Right lobe of liver (tissue), 6 donors: Measurements from ENCODE around the gene CTBP1. TPM values are rescaled to one million over a fixed set of nuclear protein-coding genes. Genes with fewer than 3 reads are reported as not detected.

ENCODE experiments used
- ATAC-seq, 4 donors: fragments of 200-7000 bp; cut with Tn5 transposase; one replicate each; pipeline ENCODE4 v1.9.1; 2020; ENCODE audit warnings: mild to moderate bottlenecking in 4 of 4, moderate library complexity in 4 of 4
- DNase-seq, 3 donors: peaks; one replicate each; pipeline ENCODE4 v3.0.0-alpha.2; 2020
- H3K27ac ChIP-seq, 3 donors: fragments of 200-600 bp; one replicate each; pipeline ENCODE4 v1.8.0; 2022
- H3K27me3 ChIP-seq, 2 donors: fragments of 200-600 bp; one replicate each; pipeline ENCODE4 v1.8.0; 2022
- H3K36me3 ChIP-seq, 4 donors: fragments of 200-600 bp; sonication (generic) in 1 of 4; one replicate each; pipeline versions ENCODE4 v1.5.1 to v1.8.0; 2017 to 2022; ENCODE audit warnings: control low read depth in 1 of 4
- H3K4me1 ChIP-seq, 4 donors: fragments of 200-600 bp; sonication (generic) in 1 of 4; one replicate each; pipeline versions ENCODE4 v1.5.1 to v1.8.0; 2017 to 2022; ENCODE audit warnings: control low read depth in 1 of 4
- H3K4me3 ChIP-seq, 3 donors: fragments of 200-600 bp; one replicate each; pipeline ENCODE4 v1.8.0; 2022
- H3K9me3 ChIP-seq, 4 donors: fragments of 200-600 bp; sonication (generic) in 1 of 4; one replicate each; pipeline versions ENCODE4 v1.5.1 to v1.8.0; 2017 to 2022; ENCODE audit warnings: control low read depth in 1 of 4
- CTCF ChIP-seq, 4 donors: fragments of 200-600 bp in 3 of 4; fragments of 450-650 bp in 1 of 4; IDR thresholded peaks; one replicate each; pipeline versions ENCODE4 v1.5.1 to v1.8.0; 2016 to 2022; ENCODE audit warnings: antibody characterized with exemption in 4 of 4, mild to moderate bottlenecking in 2 of 4
- POLR2A ChIP-seq: fragments of 450-650 bp; IDR thresholded peaks from one replicate; pipeline ENCODE4 v1.6.1; 2017; ENCODE audit warnings: antibody characterized with exemption, mild to moderate bottlenecking
- WGBS: methylation state at CpG from one replicate; pipeline ENCODE4 v1.1.6; 2018; ENCODE audit warnings: low coverage, low lambda C conversion rate; ENCODE audit not compliant: insufficient coverage; ENCODE audit errors: missing lambda C conversion rate; 5-methylcytosine and 5-hydroxymethylcytosine counted together
- intact Hi-C, 2 donors: fragments of 100-400 bp; cut with DNase I; formaldehyde crosslinking; loops; one replicate each; pipeline versions ENCODE4 v1.11.2 to v1.14.1; 2022
- total RNA-seq, 6 experiments: library from RNA; depleted of rRNA in 2 of 6; stranded (reverse); fragments of >200 nt in 2 of 6; fragmentation: NEBNext Ultra II Directional in 3 of 6; extraction: Animal tissue kit (Norgen Biotek cat#: 25700) in 3 of 6; gene quantifications; one replicate each; pipeline versions ENCODE4 v1.1.0 to v1.2.4, GENCODE V29; 2016 to 2023
- donor health status: DM: no; HTN: yes; CAD: no.
- donor health status: DM: no; HTN: no; CAD: no.
- donor health status: DM: no; HTN: no; CAD: no.
- donor health status: DM: no; HTN: yes; CAD: no.
- donor health status: DM: no; HTN: yes; CAD: no.

The CTBP1 gene
- total RNA-seq, 6 experiments from 2014 or later: 74.8 to 85.5 (median 79.4) TPM

DNA sequence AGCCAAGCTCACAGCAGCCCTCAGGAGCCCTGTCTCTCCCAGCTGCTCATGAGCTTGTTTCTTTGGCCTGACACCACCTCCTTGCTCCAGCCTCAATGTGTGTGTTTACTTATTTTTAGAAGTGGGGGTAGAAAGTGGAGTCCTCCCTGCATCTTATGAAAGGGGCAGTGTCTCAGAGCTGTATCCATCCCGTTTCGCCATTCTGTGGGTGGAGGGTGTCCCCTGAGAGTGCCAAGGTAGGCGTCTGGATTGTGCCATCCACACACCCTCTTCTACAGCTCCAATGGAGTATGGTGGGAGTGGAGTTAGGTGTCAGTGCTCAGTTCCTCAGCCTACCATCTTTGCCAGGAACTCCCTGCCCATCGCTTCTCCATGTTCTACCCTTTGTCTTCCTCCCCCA is 84.9 kb downstream of the CTBP1 start:
- Histone ChIP-seq H3K4me1 (peaks cover 0 to 13% (median 3%) of the 10 kb centered on the region in 4 donors), H3K9me3 (no peaks in the 10 kb centered on the region), H3K36me3 (no peaks in the 10 kb centered on the region), H3K4me3 (no peak overlapping the region), H3K27me3 (no peaks in the 10 kb centered on the region), H3K27ac (no peak overlapping the region)
- no peak for TF ChIP-seq CTCF (IDR thresholded peaks at IDR 0.05)
- TF ChIP-seq POLR2A: no peak
- 100% methylated on average over 1 of the region's 4 CpGs for WGBS
- intact Hi-C loops: loop anchor here in 1 of 2 donors (10.0 kb wide), 1 partner anchor 81 kb away; the partner anchor contains the start of gene CTBP1
- no peak for DNase-seq
- no peak for ATAC-seq

Other genes with a start within 250 kb of the CTBP1 start
- 10 to 100 TPM; 27.9 to 60.1 (median 45.7) TPM for gene FGFRL1, start 237.5 kb downstream of the CTBP1 start, total RNA-seq
- gene RNF212, start 135.6 kb downstream of the CTBP1 start, total RNA-seq: 1 to 10 TPM in 1 of 6 experiments, under 1 TPM in 3, not detected in 2; 0.29 to 1.2 (median 0.50) TPM
- gene SPON2, start 76.5 kb downstream of the CTBP1 start, total RNA-seq: 100 to 1,000 TPM in 3 of 6 experiments, 10 to 100 TPM in 3; 41.9 to 138 (median 99.9) TPM
- 10 to 100 TPM; 24.3 to 42.0 (median 27.9) TPM for gene MAEA, start 40.8 kb upstream of the CTBP1 start, total RNA-seq
- 10 to 100 TPM in 3 of 6 experiments, 1 to 10 TPM in 3; 9.1 to 14.5 (median 11.3) TPM for gene UVSSA, start 98.1 kb upstream of the CTBP1 start, total RNA-seq
- not detected for gene NKX1-1, start 157.3 kb upstream of the CTBP1 start, total RNA-seq